Loucy (cell line): ENCODE measurements around the gene CLMN.

Source experiments
- EZH2phosphoT487 ChIP-seq: fragments of 200-600 bp; IDR thresholded peaks from 2 replicates; pipeline ENCODE4 v1.6.1; 2018; ENCODE audit warnings: antibody characterized with exemption, mild to moderate bottlenecking, moderate library complexity, borderline replicate concordance
- TF ChIP-seq, protein P1 (sequence below): fragments of 200-600 bp; sonication (generic); conservative IDR thresholded peaks from 2 replicates; pipeline ENCODE4 v1.5.1; 2014; ENCODE audit warnings: mild to moderate bottlenecking, antibody characterized with exemption, low read length

DNA sequence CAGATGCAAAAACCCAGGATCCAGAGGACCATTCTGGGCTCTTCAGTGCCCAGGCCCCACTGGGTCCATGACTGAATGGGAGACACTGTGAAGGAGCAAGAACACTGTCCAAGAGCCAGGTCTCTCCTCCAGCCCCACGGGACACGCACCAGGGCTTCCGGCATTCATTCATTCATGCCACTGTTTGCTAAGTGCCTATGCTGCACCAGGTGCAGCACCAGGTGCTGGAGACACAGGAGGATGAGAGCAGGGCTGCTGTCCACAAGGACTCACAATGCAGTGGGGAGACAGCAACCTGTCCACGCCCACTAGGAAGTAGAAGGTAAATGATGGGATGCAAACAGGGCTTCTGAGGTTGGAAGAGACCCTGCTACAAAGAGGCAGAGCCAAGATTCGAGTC is 20.4 kb downstream of the CLMN start:
- TF ChIP-seq EZH2phosphoT487 = no peak
- TF ChIP-seq, protein P1, sequence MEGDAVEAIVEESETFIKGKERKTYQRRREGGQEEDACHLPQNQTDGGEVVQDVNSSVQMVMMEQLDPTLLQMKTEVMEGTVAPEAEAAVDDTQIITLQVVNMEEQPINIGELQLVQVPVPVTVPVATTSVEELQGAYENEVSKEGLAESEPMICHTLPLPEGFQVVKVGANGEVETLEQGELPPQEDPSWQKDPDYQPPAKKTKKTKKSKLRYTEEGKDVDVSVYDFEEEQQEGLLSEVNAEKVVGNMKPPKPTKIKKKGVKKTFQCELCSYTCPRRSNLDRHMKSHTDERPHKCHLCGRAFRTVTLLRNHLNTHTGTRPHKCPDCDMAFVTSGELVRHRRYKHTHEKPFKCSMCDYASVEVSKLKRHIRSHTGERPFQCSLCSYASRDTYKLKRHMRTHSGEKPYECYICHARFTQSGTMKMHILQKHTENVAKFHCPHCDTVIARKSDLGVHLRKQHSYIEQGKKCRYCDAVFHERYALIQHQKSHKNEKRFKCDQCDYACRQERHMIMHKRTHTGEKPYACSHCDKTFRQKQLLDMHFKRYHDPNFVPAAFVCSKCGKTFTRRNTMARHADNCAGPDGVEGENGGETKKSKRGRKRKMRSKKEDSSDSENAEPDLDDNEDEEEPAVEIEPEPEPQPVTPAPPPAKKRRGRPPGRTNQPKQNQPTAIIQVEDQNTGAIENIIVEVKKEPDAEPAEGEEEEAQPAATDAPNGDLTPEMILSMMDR = no peak
